Measurements from ENCODE around the gene TIMP3.

The TIMP3 gene

GRCh38 chr22:32811788-32812545 is 10.5 kb downstream of the TIMP3 start:
- H3K4me1 ChIP-seq (ENCODE audit: insufficient read depth, low read length) = no peaks in the 10 kb centered on the region
- H3K27me3 ChIP-seq (ENCODE audit: insufficient read depth, low read length, poor library complexity) = peaks cover 17% of the 10 kb centered on the region
- DNase-seq = no peak
- no peak overlapping the region for H3K27ac ChIP-seq (ENCODE audit: low read length)
- no peaks in the 10 kb centered on the region for H3K79me2 ChIP-seq (ENCODE audit: insufficient read depth, low read length)
- H3K9ac ChIP-seq (ENCODE audit: low read depth, low read length) = no peak overlapping the region
- ATAC-seq (ENCODE audit: insufficient read depth, low read depth) = no peak
- no peak overlapping the region for H3K4me2 ChIP-seq (ENCODE audit: insufficient read depth, low read length)
- no peaks in the 10 kb centered on the region for H3K36me3 ChIP-seq (ENCODE audit: insufficient read depth, low read length)
- no peak overlapping the region for H2AFZ ChIP-seq (ENCODE audit: low read depth, low read length)
- H3K9me3 ChIP-seq (ENCODE audit: insufficient read depth, low read length, severe bottlenecking) = no peaks in the 10 kb centered on the region
- H4K20me1 ChIP-seq (ENCODE audit: insufficient read depth, low read length) = no peaks in the 10 kb centered on the region; the same call in 1 of the 2 replicates
- TF ChIP-seq EZH2 (IDR thresholded peaks at IDR 0.05; ENCODE audit: borderline replicate concordance, low read depth, low read length, severe bottlenecking) = no peak
- no peak for TF ChIP-seq CTCF (IDR thresholded peaks at IDR 0.05; ENCODE audit: borderline replicate concordance, extremely low read depth, low read length, poor library complexity, severe bottlenecking)
- no peak overlapping the region for H3K4me3 ChIP-seq (ENCODE audit: low read depth in 1 of 2, low read length in 2 of 2)

- H3K9me3 ChIP-seq (ENCODE audit: insufficient read depth, low read length, severe bottlenecking) = no peaks in the 10 kb centered on the region
- no peak overlapping the region for H3K27ac ChIP-seq (ENCODE audit: low read length)
- DNase-seq = no peak
- H3K4me3 ChIP-seq (ENCODE audit: low read depth in 1 of 2, low read length in 2 of 2) = no peak overlapping the region
- no peaks in the 10 kb centered on the region for H3K79me2 ChIP-seq (ENCODE audit: insufficient read depth, low read length)
- TF ChIP-seq EZH2 (IDR thresholded peaks at IDR 0.05; ENCODE audit: borderline replicate concordance, low read depth, low read length, severe bottlenecking) = no peak
- no peak for TF ChIP-seq CTCF (IDR thresholded peaks at IDR 0.05; ENCODE audit: borderline replicate concordance, extremely low read depth, low read length, poor library complexity, severe bottlenecking)
- no peak overlapping the region for H3K4me2 ChIP-seq (ENCODE audit: insufficient read depth, low read length)
- no peaks in the 10 kb centered on the region; the same call in 1 of the 2 replicates for H4K20me1 ChIP-seq (ENCODE audit: insufficient read depth, low read length)
- H2AFZ ChIP-seq (ENCODE audit: low read depth, low read length) = no peak overlapping the region
- H3K36me3 ChIP-seq (ENCODE audit: insufficient read depth, low read length) = no peaks in the 10 kb centered on the region
- H3K9ac ChIP-seq (ENCODE audit: low read depth, low read length) = no peak overlapping the region
- no peak for ATAC-seq (ENCODE audit: insufficient read depth, low read depth)
- H3K4me1 ChIP-seq (ENCODE audit: insufficient read depth, low read length) = no peaks in the 10 kb centered on the region
- H3K27me3 ChIP-seq (ENCODE audit: insufficient read depth, low read length, poor library complexity) = peaks cover 15% of the 10 kb centered on the region
Observed at GRCh38 chr22:32814285-32814860, 12.9 kb downstream of the TIMP3 start.

- no peaks in the 10 kb centered on the region for H3K79me2 ChIP-seq (ENCODE audit: insufficient read depth, low read length)
- H3K4me1 ChIP-seq (ENCODE audit: insufficient read depth, low read length) = no peaks in the 10 kb centered on the region
- H4K20me1 ChIP-seq (ENCODE audit: insufficient read depth, low read length) = no peaks in the 10 kb centered on the region; the same call in 1 of the 2 replicates
- H3K27ac ChIP-seq (ENCODE audit: low read length) = no peak overlapping the region
- no peak overlapping the region for H3K4me3 ChIP-seq (ENCODE audit: low read depth in 1 of 2, low read length in 2 of 2)
- no peaks in the 10 kb centered on the region for H3K9me3 ChIP-seq (ENCODE audit: insufficient read depth, low read length, severe bottlenecking)
- no peak overlapping the region for H2AFZ ChIP-seq (ENCODE audit: low read depth, low read length)
- H3K36me3 ChIP-seq (ENCODE audit: insufficient read depth, low read length) = no peaks in the 10 kb centered on the region
- DNase-seq = no peak
- H3K9ac ChIP-seq (ENCODE audit: low read depth, low read length) = no peak overlapping the region
- ATAC-seq (ENCODE audit: insufficient read depth, low read depth) = no peak
- no peak overlapping the region for H3K4me2 ChIP-seq (ENCODE audit: insufficient read depth, low read length)
- TF ChIP-seq CTCF (IDR thresholded peaks at IDR 0.05; ENCODE audit: borderline replicate concordance, extremely low read depth, low read length, poor library complexity, severe bottlenecking) (no peak), EZH2 (IDR thresholded peaks at IDR 0.05; ENCODE audit: borderline replicate concordance, low read depth, low read length, severe bottlenecking) (no peak)
- peaks cover 11% of the 10 kb centered on the region for H3K27me3 ChIP-seq (ENCODE audit: insufficient read depth, low read length, poor library complexity)
Observed at GRCh38 chr22:32815059-32815458, 13.6 kb downstream of the TIMP3 start.
